GM06990 (cell line): ENCODE measurements around the gene TBC1D5.

Source experiments
- DNase-seq: peaks from one replicate; pipeline ENCODE4 v3.0.0-alpha.2; 2011; ENCODE audit not compliant: insufficient read length; ENCODE audit errors: extremely low read depth
- H3K27me3 ChIP-seq: replicated peaks from 2 replicates; pipeline ENCODE4 v1.6.0; 2011; ENCODE audit warnings: low read length; ENCODE audit not compliant: control insufficient read depth, insufficient read depth
- H3K36me3 ChIP-seq: 2 replicates; pipeline ENCODE4 v1.5.1; 2011; ENCODE audit warnings: low read length; ENCODE audit not compliant: control insufficient read depth, insufficient read depth
- H3K4me3 ChIP-seq: replicated peaks from 2 replicates; pipeline ENCODE4 v1.5.1; 2011; ENCODE audit warnings: low read depth, mild to moderate bottlenecking, control low read depth, low read length
- TF ChIP-seq, protein P1 (sequence below): IDR thresholded peaks from 2 replicates; pipeline ENCODE4 v1.5.1; 2011; ENCODE audit warnings: low read length, control low read depth, mild to moderate bottlenecking, inconsistent platforms; ENCODE audit not compliant: insufficient read depth, poor library complexity, severe bottlenecking

Gene TBC1D5

DNA sequence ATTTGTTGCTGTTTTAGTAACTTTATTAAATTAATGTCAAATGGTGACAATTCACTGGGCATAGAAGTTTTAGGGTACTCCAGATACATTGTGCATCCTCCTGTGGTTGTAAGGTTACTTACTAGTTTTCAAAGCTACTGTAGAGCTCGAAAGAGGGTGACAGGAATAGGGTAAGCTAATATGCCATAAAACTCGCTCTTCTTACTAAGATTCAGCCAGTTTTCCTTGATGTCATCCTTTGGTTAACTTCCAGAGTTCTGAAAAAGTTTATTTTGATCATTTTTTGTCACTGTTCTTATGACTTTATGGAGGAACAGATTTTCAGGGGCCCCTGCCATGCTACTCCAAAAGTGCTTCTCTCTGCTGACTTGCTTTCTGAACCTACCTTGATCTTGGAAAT lies 522.8 kb downstream of the TBC1D5 start:
- TF ChIP-seq, protein P1, sequence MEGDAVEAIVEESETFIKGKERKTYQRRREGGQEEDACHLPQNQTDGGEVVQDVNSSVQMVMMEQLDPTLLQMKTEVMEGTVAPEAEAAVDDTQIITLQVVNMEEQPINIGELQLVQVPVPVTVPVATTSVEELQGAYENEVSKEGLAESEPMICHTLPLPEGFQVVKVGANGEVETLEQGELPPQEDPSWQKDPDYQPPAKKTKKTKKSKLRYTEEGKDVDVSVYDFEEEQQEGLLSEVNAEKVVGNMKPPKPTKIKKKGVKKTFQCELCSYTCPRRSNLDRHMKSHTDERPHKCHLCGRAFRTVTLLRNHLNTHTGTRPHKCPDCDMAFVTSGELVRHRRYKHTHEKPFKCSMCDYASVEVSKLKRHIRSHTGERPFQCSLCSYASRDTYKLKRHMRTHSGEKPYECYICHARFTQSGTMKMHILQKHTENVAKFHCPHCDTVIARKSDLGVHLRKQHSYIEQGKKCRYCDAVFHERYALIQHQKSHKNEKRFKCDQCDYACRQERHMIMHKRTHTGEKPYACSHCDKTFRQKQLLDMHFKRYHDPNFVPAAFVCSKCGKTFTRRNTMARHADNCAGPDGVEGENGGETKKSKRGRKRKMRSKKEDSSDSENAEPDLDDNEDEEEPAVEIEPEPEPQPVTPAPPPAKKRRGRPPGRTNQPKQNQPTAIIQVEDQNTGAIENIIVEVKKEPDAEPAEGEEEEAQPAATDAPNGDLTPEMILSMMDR: no peak
- H3K27me3 ChIP-seq: no peaks in the 10 kb centered on the region
- no peak for DNase-seq

GRCh38 chr3:17218587-17218986 lies 523.8 kb downstream of the TBC1D5 start:
- H3K27me3 ChIP-seq: no peaks in the 10 kb centered on the region
- H3K36me3 ChIP-seq: no peaks in the 10 kb centered on the region
- DNase-seq: no peak
- no peak overlapping the region for H3K4me3 ChIP-seq
- TF ChIP-seq, protein P1: no peak

More for the DNA sequence above, 522.8 kb downstream of the TBC1D5 start:
- no peak overlapping the region for H3K4me3 ChIP-seq
- no peaks in the 10 kb centered on the region for H3K36me3 ChIP-seq

GRCh38 chr3:17217588-17217987 lies 524.8 kb downstream of the TBC1D5 start:
- Histone ChIP-seq H3K27me3 (no peaks in the 10 kb centered on the region), H3K36me3 (no peaks in the 10 kb centered on the region), H3K4me3 (no peak overlapping the region)
- TF ChIP-seq, protein P1: no peak
- DNase-seq: no peak

- H3K36me3 ChIP-seq: no peaks in the 10 kb centered on the region
- DNase-seq: no peak
- no peaks in the 10 kb centered on the region for H3K27me3 ChIP-seq
- H3K4me3 ChIP-seq: no peak overlapping the region
- TF ChIP-seq, protein P1: no peak
These were observed 529.3 kb downstream of the TBC1D5 start for GRCh38 chr3:17213102-17213501.

- Histone ChIP-seq H3K36me3 (no peaks in the 10 kb centered on the region; the same call in 1 of the 2 replicates), H3K27me3 (no peaks in the 10 kb centered on the region), H3K4me3 (no peak overlapping the region)
- TF ChIP-seq, protein P1: no peak
- DNase-seq: no peak
These were observed 534.5 kb downstream of the TBC1D5 start for GRCh38 chr3:17207979-17208378.

- Histone ChIP-seq H3K27me3 (no peaks in the 10 kb centered on the region), H3K4me3 (no peak overlapping the region), H3K36me3 (no peaks in the 10 kb centered on the region; the same call in 1 of the 2 replicates)
- TF ChIP-seq, protein P1: no peak
- no peak for DNase-seq
These were observed 535.4 kb downstream of the TBC1D5 start for GRCh38 chr3:17207019-17207418.
